Mesothelial cell of epicardium (in vitro differentiated cells): Measurements from ENCODE around the gene MYLK. TPM values are rescaled to one million over a fixed set of nuclear protein-coding genes. Genes with fewer than 3 reads are reported as not detected.

Experiments
- DNase-seq, 2 experiments: peaks; one replicate each; pipeline ENCODE4 v3.0.0; 2021; ENCODE audit warnings: low spot score in 2 of 2; ENCODE audit not compliant: unreplicated experiment in 2 of 2
- H3K27ac Mint-ChIP-seq: 2 replicates; pipeline ENCODE4 v1.8.0; 2021; ENCODE audit warnings: mixed read lengths
- H3K27me3 Mint-ChIP-seq: 2 replicates; pipeline ENCODE4 v1.8.0; 2021; ENCODE audit warnings: low read depth, mixed read lengths
- H3K36me3 Mint-ChIP-seq: 2 replicates; pipeline ENCODE4 v1.8.0; 2021; ENCODE audit warnings: mixed read lengths
- H3K4me1 Mint-ChIP-seq: 2 replicates; pipeline ENCODE4 v1.8.0; 2021; ENCODE audit warnings: mixed read lengths
- H3K4me3 Mint-ChIP-seq: 2 replicates; pipeline ENCODE4 v1.8.0; 2021; ENCODE audit warnings: mild to moderate bottlenecking, moderate library complexity, mixed read lengths
- H3K9me3 Mint-ChIP-seq: 2 replicates; pipeline ENCODE4 v1.8.0; 2021; ENCODE audit warnings: mixed read lengths
- total RNA-seq: library from RNA; stranded (reverse); gene quantifications from 3 replicates; pipeline ENCODE4 v1.2.1, GENCODE V29; 2021
- TF ChIP-seq, protein P1 (sequence below): fragments of 200-600 bp; sonication (generic); IDR thresholded peaks from one replicate; pipeline ENCODE4 v1.5.0; 2021; ENCODE audit warnings: antibody characterized with exemption; ENCODE audit not compliant: unreplicated experiment

Gene MYLK
- total RNA-seq, 1 donor from 2014 or later = 14.3 TPM

DNA sequence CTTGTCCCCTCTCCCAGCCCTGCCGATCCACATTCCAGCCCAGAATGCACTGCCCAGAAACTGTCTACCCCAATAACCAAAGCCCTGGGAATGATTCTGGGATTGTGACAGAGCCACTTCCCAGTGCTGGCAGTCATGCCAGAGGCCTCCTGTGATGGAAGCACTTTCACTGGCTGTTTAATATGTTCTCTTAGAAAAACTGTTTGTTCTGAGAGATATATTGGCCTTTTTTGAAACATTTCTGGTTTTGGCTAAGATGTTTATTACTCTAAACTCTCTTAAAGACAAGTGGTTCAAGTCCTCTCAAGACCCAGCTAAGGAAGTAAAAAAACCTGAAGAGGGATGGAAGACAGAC lies 225.3 kb downstream of the MYLK start:
- Mint-ChIP-seq H3K36me3 (peaks cover 2% of the 10 kb centered on the region), H3K4me1 (peaks cover 32% of the 10 kb centered on the region), H3K27me3 (no peaks in the 10 kb centered on the region), H3K27ac (no peak overlapping the region), H3K4me3 (no peak overlapping the region), H3K9me3 (no peaks in the 10 kb centered on the region)
- TF ChIP-seq, protein P1, sequence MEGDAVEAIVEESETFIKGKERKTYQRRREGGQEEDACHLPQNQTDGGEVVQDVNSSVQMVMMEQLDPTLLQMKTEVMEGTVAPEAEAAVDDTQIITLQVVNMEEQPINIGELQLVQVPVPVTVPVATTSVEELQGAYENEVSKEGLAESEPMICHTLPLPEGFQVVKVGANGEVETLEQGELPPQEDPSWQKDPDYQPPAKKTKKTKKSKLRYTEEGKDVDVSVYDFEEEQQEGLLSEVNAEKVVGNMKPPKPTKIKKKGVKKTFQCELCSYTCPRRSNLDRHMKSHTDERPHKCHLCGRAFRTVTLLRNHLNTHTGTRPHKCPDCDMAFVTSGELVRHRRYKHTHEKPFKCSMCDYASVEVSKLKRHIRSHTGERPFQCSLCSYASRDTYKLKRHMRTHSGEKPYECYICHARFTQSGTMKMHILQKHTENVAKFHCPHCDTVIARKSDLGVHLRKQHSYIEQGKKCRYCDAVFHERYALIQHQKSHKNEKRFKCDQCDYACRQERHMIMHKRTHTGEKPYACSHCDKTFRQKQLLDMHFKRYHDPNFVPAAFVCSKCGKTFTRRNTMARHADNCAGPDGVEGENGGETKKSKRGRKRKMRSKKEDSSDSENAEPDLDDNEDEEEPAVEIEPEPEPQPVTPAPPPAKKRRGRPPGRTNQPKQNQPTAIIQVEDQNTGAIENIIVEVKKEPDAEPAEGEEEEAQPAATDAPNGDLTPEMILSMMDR = no peak
- no peak for DNase-seq

DNA sequence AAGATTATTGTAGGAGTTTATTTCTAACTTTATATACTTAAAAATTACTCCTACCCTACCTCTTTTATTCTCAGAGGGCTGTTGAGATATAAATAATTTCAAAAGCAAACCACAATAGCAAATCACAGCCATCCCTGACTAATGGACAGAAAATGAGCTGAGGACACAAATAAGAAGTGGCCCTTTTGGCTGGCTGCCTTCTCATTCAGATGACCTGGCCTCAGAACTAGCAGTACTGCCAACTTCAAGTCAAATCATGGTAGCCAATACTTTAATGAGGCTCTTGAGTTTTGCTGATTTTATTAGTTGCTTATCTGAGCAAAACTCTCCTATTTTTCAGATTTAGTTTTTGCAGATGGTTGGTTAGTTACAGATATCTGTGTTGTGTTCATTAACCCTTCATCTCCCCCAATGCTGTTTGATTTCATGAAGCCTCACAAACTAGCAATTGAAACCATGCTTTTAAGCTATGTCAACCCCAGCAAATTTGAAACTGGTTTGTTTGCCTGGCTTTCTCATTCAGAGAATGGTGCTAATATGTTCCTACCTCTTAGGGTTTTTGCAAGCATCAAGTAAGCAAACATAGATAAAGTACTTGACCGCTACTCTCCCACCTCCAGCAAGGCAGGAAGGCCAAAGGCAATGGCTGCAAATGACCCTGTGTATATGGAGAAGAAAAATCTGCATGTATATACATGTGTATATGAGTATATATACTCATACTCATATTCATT lies 225.8 kb downstream of the MYLK start:
- Mint-ChIP-seq H3K27me3 (no peaks in the 10 kb centered on the region), H3K36me3 (peaks cover 2% of the 10 kb centered on the region), H3K4me1 (peaks cover 36% of the 10 kb centered on the region), H3K27ac (no peak overlapping the region), H3K4me3 (no peak overlapping the region), H3K9me3 (no peaks in the 10 kb centered on the region)
- no peak for DNase-seq
- TF ChIP-seq, protein P1 = no peak

DNA sequence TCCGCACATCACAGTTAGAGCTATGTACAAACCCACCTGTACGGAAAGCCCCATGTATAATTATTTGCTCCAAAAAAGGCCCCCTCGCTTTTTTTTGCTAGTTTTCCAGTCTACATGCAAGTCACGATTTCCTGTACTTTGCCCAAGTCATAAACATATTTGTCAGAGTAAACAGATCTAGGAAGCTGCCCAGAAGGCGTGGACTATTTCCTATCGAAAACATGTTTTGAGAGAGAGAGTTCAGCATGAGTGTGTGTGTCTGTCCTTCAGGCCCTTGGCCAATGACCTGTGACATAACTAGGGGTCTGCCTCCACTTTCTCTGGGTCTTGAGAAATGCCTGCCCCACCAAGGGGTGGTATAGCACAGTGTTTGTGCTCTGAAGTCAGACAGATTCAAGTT lies 226.6 kb downstream of the MYLK start:
- no peak for DNase-seq
- no peak overlapping the region for H3K4me3 Mint-ChIP-seq
- TF ChIP-seq, protein P1 = no peak
- H3K9me3 Mint-ChIP-seq = no peaks in the 10 kb centered on the region
- H3K36me3 Mint-ChIP-seq = peaks cover 2% of the 10 kb centered on the region
- no peaks in the 10 kb centered on the region for H3K27me3 Mint-ChIP-seq
- H3K4me1 Mint-ChIP-seq = peaks cover 42% of the 10 kb centered on the region
- no peak overlapping the region for H3K27ac Mint-ChIP-seq

DNA sequence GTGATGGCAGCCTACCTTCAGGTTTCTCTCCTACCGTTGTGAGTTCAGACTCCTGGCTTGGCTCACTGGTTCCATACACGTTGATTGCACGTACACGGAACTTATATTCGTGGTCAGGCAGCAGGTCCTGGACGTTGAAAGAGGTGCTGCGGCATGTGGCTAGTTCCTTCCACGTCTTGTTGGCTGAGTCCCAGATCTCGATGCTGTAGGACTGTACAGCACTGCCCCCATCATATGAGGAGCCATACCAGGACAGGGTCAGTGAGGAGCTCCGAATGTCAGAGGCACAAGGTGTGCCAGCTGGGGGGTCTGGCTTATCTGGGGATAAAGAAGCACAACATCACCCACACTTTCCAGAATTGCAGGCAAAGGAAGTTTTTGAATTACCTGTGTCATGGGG lies 227.0 kb downstream of the MYLK start:
- TF ChIP-seq, protein P1 = no peak
- Mint-ChIP-seq H3K27ac (no peak overlapping the region), H3K27me3 (no peaks in the 10 kb centered on the region), H3K4me3 (no peak overlapping the region), H3K4me1 (peaks cover 45% of the 10 kb centered on the region), H3K9me3 (no peaks in the 10 kb centered on the region), H3K36me3 (peaks cover 2% of the 10 kb centered on the region)
- no peak for DNase-seq

DNA sequence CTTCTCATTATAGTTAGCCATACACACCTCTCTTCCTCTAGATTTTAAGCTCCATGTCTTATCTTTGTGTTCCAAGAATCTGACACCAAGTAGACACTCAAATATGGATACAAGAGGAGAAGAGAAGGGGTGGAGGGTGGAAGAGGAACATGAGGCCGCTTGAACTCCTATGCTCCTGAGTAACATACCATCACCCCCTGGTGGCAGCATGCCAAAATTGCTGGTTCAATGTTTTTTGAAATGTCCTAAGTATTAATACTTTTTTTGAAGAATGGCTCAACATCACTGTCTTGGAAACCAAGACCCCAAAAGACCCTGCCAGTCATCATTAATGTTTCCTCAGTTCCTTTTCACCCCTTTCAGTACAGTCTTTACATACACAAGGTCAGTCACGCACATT lies 227.4 kb downstream of the MYLK start:
- Mint-ChIP-seq H3K4me3 (no peak overlapping the region), H3K27me3 (no peaks in the 10 kb centered on the region), H3K4me1 (peaks cover 41% of the 10 kb centered on the region), H3K36me3 (peaks cover 2% of the 10 kb centered on the region), H3K27ac (no peak overlapping the region), H3K9me3 (no peaks in the 10 kb centered on the region)
- DNase-seq = no peak
- TF ChIP-seq, protein P1 = peak; percentile 55
